Hepatocyte (in vitro differentiated cells): ENCODE data around the gene MS4A15.

Experiments
- CTCF ChIP-seq: fragments of 200-600 bp; sonication (generic); IDR thresholded peaks from 2 replicates; pipeline ENCODE4 v1.5.1; 2016; ENCODE audit warnings: antibody characterized with exemption, mild to moderate bottlenecking; ENCODE audit not compliant: poor library complexity
- EZH2 ChIP-seq: fragments of 200-600 bp; sonication (generic); IDR thresholded peaks from 2 replicates; pipeline ENCODE4 v1.6.1; 2016; ENCODE audit warnings: antibody characterized with exemption, mild to moderate bottlenecking, borderline replicate concordance
- EZH2phosphoT487 ChIP-seq: fragments of 200-600 bp; sonication (generic); IDR thresholded peaks from one replicate; pipeline ENCODE4 v1.6.1; 2018; ENCODE audit warnings: antibody characterized with exemption, mild to moderate bottlenecking, low read depth, moderate library complexity; ENCODE audit not compliant: unreplicated experiment, severe bottlenecking

GRCh38 chr11:60717956-60718355 is 38.7 kb upstream of the MS4A15 start:
- TF ChIP-seq CTCF = no peak
- TF ChIP-seq EZH2phosphoT487 = no peak
- no peak for TF ChIP-seq EZH2
